Measurements from ENCODE around the gene ANKIB1.

DNA sequence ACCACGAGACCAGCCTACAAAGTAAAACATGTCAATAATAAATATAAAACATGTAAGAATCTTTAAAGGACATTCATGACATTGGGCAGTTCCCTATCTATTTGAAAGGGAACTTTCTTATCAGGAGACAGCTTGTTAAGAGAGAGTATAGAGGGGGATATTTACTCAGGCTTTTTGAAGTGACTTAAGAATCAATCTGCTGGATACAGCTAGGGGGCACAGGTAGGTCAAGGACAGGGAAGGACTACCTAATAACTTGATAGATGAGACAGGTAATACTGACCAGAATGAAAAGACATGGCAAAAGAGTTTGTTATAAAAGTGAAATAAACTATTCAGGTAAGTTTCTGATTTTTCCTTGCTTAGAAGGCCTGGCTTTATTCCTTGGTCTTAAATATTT is 45.0 kb upstream of the ANKIB1 start:
- TF ChIP-seq, protein P1, sequence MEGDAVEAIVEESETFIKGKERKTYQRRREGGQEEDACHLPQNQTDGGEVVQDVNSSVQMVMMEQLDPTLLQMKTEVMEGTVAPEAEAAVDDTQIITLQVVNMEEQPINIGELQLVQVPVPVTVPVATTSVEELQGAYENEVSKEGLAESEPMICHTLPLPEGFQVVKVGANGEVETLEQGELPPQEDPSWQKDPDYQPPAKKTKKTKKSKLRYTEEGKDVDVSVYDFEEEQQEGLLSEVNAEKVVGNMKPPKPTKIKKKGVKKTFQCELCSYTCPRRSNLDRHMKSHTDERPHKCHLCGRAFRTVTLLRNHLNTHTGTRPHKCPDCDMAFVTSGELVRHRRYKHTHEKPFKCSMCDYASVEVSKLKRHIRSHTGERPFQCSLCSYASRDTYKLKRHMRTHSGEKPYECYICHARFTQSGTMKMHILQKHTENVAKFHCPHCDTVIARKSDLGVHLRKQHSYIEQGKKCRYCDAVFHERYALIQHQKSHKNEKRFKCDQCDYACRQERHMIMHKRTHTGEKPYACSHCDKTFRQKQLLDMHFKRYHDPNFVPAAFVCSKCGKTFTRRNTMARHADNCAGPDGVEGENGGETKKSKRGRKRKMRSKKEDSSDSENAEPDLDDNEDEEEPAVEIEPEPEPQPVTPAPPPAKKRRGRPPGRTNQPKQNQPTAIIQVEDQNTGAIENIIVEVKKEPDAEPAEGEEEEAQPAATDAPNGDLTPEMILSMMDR (IDR thresholded peaks at IDR 0.05): no peak
- TF ChIP-seq POLR2A (IDR thresholded peaks at IDR 0.05): no peak
